OCI-LY1 (cell line): ENCODE measurements around the gene BIN1.

Experiments
- H2AFZ ChIP-seq: fragments of 200-600 bp; sonication (generic), shearing (Covaris generic); 2 replicates; pipeline ENCODE4 v1.6.0; 2014; ENCODE audit warnings: antibody characterized with exemption, mild to moderate bottlenecking, low read length
- H3F3A ChIP-seq: fragments of 200-600 bp; sonication (generic), shearing (Covaris generic); 2 replicates; pipeline ENCODE4 v1.6.0; 2014; ENCODE audit warnings: mild to moderate bottlenecking, antibody characterized with exemption, low read length, moderate library complexity; ENCODE audit not compliant: insufficient read depth
- H3K27ac ChIP-seq: fragments of 200-600 bp; sonication (generic); 2 replicates; pipeline ENCODE4 v1.5.1; 2014; ENCODE audit warnings: low read length, mixed run types, mild to moderate bottlenecking, low read depth; ENCODE audit not compliant: poor library complexity, severe bottlenecking
- H3K27me3 ChIP-seq: fragments of 200-600 bp; sonication (generic); 2 replicates; pipeline ENCODE4 v1.6.0; 2014; ENCODE audit warnings: antibody characterized with exemption, mild to moderate bottlenecking, low read length, moderate library complexity; ENCODE audit not compliant: insufficient read depth
- H3K36me3 ChIP-seq: fragments of 200-600 bp; sonication (generic); 2 replicates; pipeline ENCODE4 v1.6.1; 2014; ENCODE audit warnings: mild to moderate bottlenecking, antibody characterized with exemption, low read length, moderate library complexity, mixed read lengths; ENCODE audit not compliant: insufficient read depth
- H3K4me1 ChIP-seq: fragments of 200-600 bp; sonication (generic); 2 replicates; pipeline ENCODE4 v1.5.1; 2014; ENCODE audit warnings: mild to moderate bottlenecking, low read length, moderate library complexity; ENCODE audit not compliant: insufficient read depth, severe bottlenecking
- H3K4me2 ChIP-seq: fragments of 200-600 bp; sonication (generic), shearing (Covaris generic); 2 replicates; pipeline ENCODE4 v1.6.1; 2014; ENCODE audit warnings: low read length
- H3K4me3 ChIP-seq: fragments of 200-600 bp; sonication (generic); 2 replicates; pipeline ENCODE4 v1.5.1; 2014; ENCODE audit warnings: low read length, low read depth, mild to moderate bottlenecking, mixed read lengths; ENCODE audit not compliant: poor library complexity, severe bottlenecking
- H3K79me2 ChIP-seq: fragments of 200-600 bp; shearing (Covaris generic); 2 replicates; pipeline ENCODE4 v1.6.1; 2016; ENCODE audit warnings: mixed run types, low read length, mixed read lengths; ENCODE audit not compliant: insufficient read depth
- H3K9ac ChIP-seq: fragments of 200-600 bp; sonication (generic), shearing (Covaris generic); 2 replicates; pipeline ENCODE4 v1.6.1; 2014; ENCODE audit warnings: mild to moderate bottlenecking, low read length, mixed read lengths
- H3K9me2 ChIP-seq: fragments of 200-600 bp; sonication (generic), shearing (Covaris generic); 2 replicates; pipeline ENCODE4 v1.6.1; 2014; ENCODE audit warnings: low read depth, mild to moderate bottlenecking, low read length, mixed read lengths
- H3K9me3 ChIP-seq: fragments of 200-600 bp; shearing (Covaris generic); 2 replicates; pipeline ENCODE4 v1.6.1; 2014; ENCODE audit warnings: low read length, mixed read lengths
- H4K20me1 ChIP-seq: fragments of 200-600 bp; sonication (generic), shearing (Covaris generic); 2 replicates; pipeline ENCODE4 v1.6.0; 2016; ENCODE audit warnings: mild to moderate bottlenecking, low read length; ENCODE audit not compliant: insufficient read depth
- EZH2 ChIP-seq: fragments of 200-600 bp; sonication (generic), shearing (Covaris generic); IDR thresholded peaks from 2 replicates; pipeline ENCODE4 v1.8.0; 2017; ENCODE audit warnings: borderline replicate concordance, mixed run types, mild to moderate bottlenecking, antibody characterized with exemption, low read length, moderate library complexity, mixed read lengths
- TF ChIP-seq, protein P1 (sequence below): fragments of 200-600 bp; sonication (generic), shearing (Covaris generic); IDR thresholded peaks from 2 replicates; pipeline ENCODE4 v1.5.1; 2017; ENCODE audit warnings: mild to moderate bottlenecking, antibody characterized with exemption, low read length, moderate library complexity, mixed read lengths

BIN1 gene

DNA sequence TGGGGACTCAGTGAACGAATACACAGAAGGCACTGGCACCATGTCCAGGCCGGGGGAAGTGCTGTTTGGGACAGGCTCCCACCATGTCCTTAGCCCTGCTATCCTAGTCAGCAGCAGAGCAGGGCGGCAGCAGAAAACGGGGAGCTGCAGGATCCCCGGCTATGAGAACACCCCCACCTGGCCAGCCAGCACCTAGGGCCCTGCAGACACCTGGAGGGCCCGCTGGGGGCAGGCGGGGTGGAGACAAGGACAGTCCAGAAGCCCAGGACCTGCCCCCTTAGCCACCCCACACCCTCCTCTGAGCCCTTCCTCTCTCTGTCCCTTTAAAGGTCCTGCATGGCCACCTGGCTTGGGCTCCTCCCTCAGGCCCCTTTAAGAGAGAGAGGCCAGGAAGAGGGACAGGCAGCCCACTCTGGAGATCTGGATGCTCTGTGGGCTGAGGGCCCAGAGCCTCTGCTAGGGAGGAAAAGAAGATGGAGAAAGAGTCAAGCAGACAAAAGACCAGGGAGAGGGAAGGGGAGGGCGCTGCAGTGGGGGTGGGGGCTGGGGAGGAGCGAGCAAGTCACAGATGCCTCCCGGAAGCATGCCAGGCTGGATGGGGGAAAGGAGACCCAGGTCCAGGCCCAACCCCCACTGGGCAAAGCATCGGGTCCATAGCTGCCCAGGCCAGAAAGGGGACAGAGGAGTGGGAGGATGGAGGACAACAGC, 48.6 kb downstream of the BIN1 start:
- Histone ChIP-seq H3K79me2 (no peaks in the 10 kb centered on the region), H3K9ac (no peak overlapping the region), H4K20me1 (no peaks in the 10 kb centered on the region), H3K27me3 (no peaks in the 10 kb centered on the region), H3K4me3 (no peak overlapping the region), H3K27ac (no peak overlapping the region), H3K4me2 (no peak overlapping the region), H3K9me2 (no peaks in the 10 kb centered on the region), H3F3A (no peaks in the 10 kb centered on the region), H3K9me3 (no peaks in the 10 kb centered on the region), H3K4me1 (no peaks in the 10 kb centered on the region), H3K36me3 (no peaks in the 10 kb centered on the region), H2AFZ (no peak overlapping the region)
- TF ChIP-seq, protein P1, sequence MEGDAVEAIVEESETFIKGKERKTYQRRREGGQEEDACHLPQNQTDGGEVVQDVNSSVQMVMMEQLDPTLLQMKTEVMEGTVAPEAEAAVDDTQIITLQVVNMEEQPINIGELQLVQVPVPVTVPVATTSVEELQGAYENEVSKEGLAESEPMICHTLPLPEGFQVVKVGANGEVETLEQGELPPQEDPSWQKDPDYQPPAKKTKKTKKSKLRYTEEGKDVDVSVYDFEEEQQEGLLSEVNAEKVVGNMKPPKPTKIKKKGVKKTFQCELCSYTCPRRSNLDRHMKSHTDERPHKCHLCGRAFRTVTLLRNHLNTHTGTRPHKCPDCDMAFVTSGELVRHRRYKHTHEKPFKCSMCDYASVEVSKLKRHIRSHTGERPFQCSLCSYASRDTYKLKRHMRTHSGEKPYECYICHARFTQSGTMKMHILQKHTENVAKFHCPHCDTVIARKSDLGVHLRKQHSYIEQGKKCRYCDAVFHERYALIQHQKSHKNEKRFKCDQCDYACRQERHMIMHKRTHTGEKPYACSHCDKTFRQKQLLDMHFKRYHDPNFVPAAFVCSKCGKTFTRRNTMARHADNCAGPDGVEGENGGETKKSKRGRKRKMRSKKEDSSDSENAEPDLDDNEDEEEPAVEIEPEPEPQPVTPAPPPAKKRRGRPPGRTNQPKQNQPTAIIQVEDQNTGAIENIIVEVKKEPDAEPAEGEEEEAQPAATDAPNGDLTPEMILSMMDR, result no peak
- TF ChIP-seq EZH2, result no peak

DNA sequence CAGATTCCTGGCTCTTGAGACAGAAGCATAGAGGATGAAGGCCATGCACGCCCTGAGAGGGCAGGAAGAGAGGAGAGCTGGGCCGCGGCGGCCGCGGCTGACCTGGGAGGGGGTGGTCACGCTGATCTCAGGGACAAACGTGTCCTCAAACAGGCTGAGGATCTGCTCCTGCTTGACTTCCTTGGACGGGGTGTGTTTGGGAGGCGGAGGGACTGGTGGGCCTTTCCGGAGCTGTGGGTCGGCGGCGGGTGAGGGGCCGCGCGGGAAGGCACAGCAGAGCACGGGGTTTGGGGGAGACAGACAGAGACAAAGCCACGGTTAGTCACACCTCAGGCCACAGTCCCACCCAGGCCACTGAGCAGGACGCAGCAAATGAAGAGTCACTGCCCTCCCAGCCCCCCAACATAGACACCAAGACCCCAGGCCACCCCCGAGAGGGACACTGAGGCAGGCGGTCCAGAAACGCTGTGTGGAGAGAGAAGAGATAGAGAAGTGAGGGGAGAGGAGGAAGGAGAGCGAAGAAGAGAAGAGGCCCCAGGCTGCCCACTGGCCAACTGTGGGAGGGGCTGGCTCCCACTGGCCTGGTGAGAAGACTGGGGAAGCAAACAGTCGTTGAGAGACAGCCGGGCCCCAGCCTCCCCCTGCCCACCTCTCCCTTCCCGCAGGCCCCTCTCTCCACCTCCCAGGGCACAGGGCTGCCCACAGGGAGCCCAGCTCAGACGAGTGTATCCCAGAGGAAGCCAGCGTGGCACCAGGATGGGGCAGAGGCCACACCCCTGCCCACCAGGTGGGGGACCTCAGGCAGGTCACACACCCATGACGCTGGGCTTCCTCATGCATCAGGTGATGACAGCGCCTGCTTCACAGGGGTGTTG, 49.3 kb downstream of the BIN1 start:
- no peak for TF ChIP-seq EZH2
- TF ChIP-seq, protein P1, result no peak
- Histone ChIP-seq H3K4me2 (no peak overlapping the region), H3K9me2 (no peaks in the 10 kb centered on the region), H3K79me2 (no peaks in the 10 kb centered on the region), H3F3A (no peaks in the 10 kb centered on the region), H3K27ac (no peak overlapping the region), H4K20me1 (no peaks in the 10 kb centered on the region), H3K4me3 (no peak overlapping the region), H3K4me1 (no peaks in the 10 kb centered on the region), H3K36me3 (no peaks in the 10 kb centered on the region), H2AFZ (no peak overlapping the region), H3K9ac (no peak overlapping the region), H3K9me3 (no peaks in the 10 kb centered on the region), H3K27me3 (no peaks in the 10 kb centered on the region)

DNA sequence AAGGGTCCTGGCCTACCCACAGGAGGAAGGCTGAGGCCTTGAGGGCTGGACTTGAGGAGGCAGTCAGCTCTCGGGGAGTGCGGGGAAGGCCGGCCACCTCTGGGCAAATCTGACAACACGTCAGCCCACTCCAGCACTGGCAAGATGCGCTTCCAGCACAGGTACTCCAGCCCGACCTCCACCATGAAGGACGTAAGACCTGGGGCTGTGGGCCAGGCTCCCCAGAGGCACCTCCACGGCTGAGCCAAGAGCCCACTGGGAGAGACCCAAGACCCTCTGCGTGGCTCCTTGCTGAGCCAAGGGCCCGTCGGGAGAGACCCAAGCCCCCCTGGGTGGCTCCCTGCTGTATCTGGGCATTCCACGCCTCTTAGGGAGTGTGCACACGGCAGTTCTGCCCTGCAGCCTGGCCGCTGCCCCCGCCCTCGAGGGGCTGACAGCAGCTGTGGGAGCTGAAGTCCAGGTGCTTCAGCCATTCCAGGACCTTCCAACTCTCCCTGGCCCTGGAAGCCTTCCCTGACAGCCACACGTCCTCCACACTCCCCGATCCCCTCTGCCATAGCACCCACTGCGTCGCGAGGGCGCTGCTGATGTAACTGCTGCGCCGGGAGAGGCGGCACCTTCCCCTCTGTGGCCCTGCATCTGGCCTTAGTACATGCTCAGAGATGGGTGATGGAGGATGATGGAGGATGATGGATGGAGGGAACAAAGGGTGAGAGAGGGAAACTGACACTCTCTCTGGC, 50.2 kb downstream of the BIN1 start:
- no peak for TF ChIP-seq EZH2
- TF ChIP-seq, protein P1, result no peak
- Histone ChIP-seq H3K9ac (no peak overlapping the region), H4K20me1 (no peaks in the 10 kb centered on the region), H3K27ac (no peak overlapping the region), H3F3A (no peaks in the 10 kb centered on the region), H3K9me2 (no peaks in the 10 kb centered on the region), H3K27me3 (no peaks in the 10 kb centered on the region), H3K4me3 (no peak overlapping the region), H3K36me3 (no peaks in the 10 kb centered on the region), H3K79me2 (no peaks in the 10 kb centered on the region), H3K4me1 (no peaks in the 10 kb centered on the region), H3K9me3 (no peaks in the 10 kb centered on the region), H3K4me2 (no peak overlapping the region), H2AFZ (no peak overlapping the region)
